Osteoblast (primary cell): ENCODE measurements around the gene DAAM2. TPM values are rescaled to one million over a fixed set of nuclear protein-coding genes. Genes with fewer than 3 reads are reported as not detected.
A peak's percentile ranks its signal among the peaks of the same experiment; 100 is the strongest.

Experiments
- DNase-seq: peaks from one replicate; pipeline ENCODE4 v3.0.0; 2011; ENCODE audit warnings: low spot score, mixed read lengths; ENCODE audit not compliant: insufficient read length; ENCODE audit errors: missing footprints
- H2AFZ ChIP-seq: 2 replicates; pipeline ENCODE4 v1.6.0; 2011; ENCODE audit warnings: mild to moderate bottlenecking, low read length
- H3K27ac ChIP-seq: 2 replicates; pipeline ENCODE4 v1.5.1; 2011; ENCODE audit warnings: mild to moderate bottlenecking, low read depth, low read length, moderate library complexity
- H3K27me3 ChIP-seq: 2 replicates; pipeline ENCODE4 v1.6.0; 2012; ENCODE audit warnings: mild to moderate bottlenecking, control low read depth, inconsistent platforms, low read length, moderate library complexity; ENCODE audit not compliant: insufficient read depth
- H3K36me3 ChIP-seq: 2 replicates; pipeline ENCODE4 v1.5.1; 2011; ENCODE audit warnings: mild to moderate bottlenecking, low read length, control low read depth, moderate library complexity; ENCODE audit not compliant: insufficient read depth
- H3K4me1 ChIP-seq: 2 replicates; pipeline ENCODE4 v1.5.1; 2011; ENCODE audit warnings: mild to moderate bottlenecking, low read length, control low read depth, moderate library complexity; ENCODE audit not compliant: insufficient read depth
- H3K4me2 ChIP-seq: 2 replicates; pipeline ENCODE4 v1.6.0; 2011; ENCODE audit warnings: mild to moderate bottlenecking, low read length; ENCODE audit not compliant: insufficient read depth
- H3K4me3 ChIP-seq: fragments of 200-600 bp; sonication (generic); 3 replicates; pipeline ENCODE4 v1.5.1; 2012; ENCODE audit warnings: mild to moderate bottlenecking, low read length, inconsistent platforms; ENCODE audit not compliant: insufficient read depth
- H3K79me2 ChIP-seq: 2 replicates; pipeline ENCODE4 v1.6.0; 2012; ENCODE audit warnings: mild to moderate bottlenecking, low read length, control low read depth, inconsistent platforms; ENCODE audit not compliant: insufficient read depth
- H3K9me3 ChIP-seq: 2 replicates; pipeline ENCODE4 v1.5.1; 2011; ENCODE audit warnings: low read depth, low read length, control low read depth
- H4K20me1 ChIP-seq: 2 replicates; pipeline ENCODE4 v1.6.0; 2012; ENCODE audit warnings: mild to moderate bottlenecking, low read length, control low read depth; ENCODE audit not compliant: insufficient read depth
- CTCF ChIP-seq: IDR thresholded peaks from 2 replicates; pipeline ENCODE4 v1.5.1; 2011; ENCODE audit warnings: mild to moderate bottlenecking, low read depth, low read length, moderate library complexity; ENCODE audit errors: extremely low read depth
- total RNA-seq: library from RNA; depleted of rRNA; stranded (reverse); fragments of >200 nt; gene quantifications from 2 replicates; pipeline ENCODE4 v1.2.3, GENCODE V29; 2012

DAAM2 gene
- total RNA-seq, 1 donor: 29.0 TPM

- peak; percentile 46 for TF ChIP-seq CTCF
- H3K4me2 ChIP-seq: peak overlapping the region; percentile 78
- peaks cover 5% of the 10 kb centered on the region for H3K79me2 ChIP-seq
- H4K20me1 ChIP-seq: no peaks in the 10 kb centered on the region
- no peaks in the 10 kb centered on the region for H3K27me3 ChIP-seq
- peaks cover 17% of the 10 kb centered on the region for H3K36me3 ChIP-seq
- no peaks in the 10 kb centered on the region for H3K9me3 ChIP-seq
- peaks cover 58% of the 10 kb centered on the region for H3K4me1 ChIP-seq
- peak overlapping the region; percentile 62 for H2AFZ ChIP-seq
- H3K27ac ChIP-seq: peak overlapping the region; percentile 81
- peak overlapping the region; percentile 55 for H3K4me3 ChIP-seq
- DNase-seq: no peak
Observed at GRCh38 chr6:39812853-39813533, 20.8 kb downstream of the DAAM2 start.

- Histone ChIP-seq H2AFZ (peak overlapping the region; percentile 30), H3K79me2 (peaks cover 1% of the 10 kb centered on the region), H3K36me3 (peaks cover 17% of the 10 kb centered on the region), H3K27ac (peak overlapping the region; percentile 81), H3K27me3 (no peaks in the 10 kb centered on the region), H4K20me1 (no peaks in the 10 kb centered on the region), H3K4me1 (peaks cover 61% of the 10 kb centered on the region), H3K4me3 (no peak overlapping the region), H3K9me3 (no peaks in the 10 kb centered on the region), H3K4me2 (peak overlapping the region; percentile 78)
- TF ChIP-seq CTCF: no peak
- DNase-seq: no peak
Observed at GRCh38 chr6:39814236-39814635, 22.1 kb downstream of the DAAM2 start.

DNA sequence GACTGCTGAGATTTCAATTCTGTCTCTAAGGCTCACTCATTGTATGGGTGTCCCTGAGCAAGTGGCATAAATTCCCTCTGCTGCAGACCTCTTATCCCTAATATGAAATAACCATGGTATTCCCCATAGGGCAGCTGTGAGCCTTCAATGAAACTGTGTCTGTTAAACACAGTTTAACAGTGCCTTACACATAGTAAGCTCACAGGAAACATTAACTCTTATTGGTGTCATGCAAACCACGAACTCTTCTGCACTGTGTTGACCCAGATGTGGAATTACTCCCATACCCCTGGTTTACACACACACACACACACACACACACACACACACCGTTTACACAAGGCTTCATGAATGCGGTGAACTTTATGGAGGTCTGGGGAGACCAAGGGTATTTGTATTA, 23.2 kb downstream of the DAAM2 start:
- no peak for TF ChIP-seq CTCF
- H2AFZ ChIP-seq: no peak overlapping the region
- peaks cover 17% of the 10 kb centered on the region for H3K36me3 ChIP-seq
- no peaks in the 10 kb centered on the region for H3K79me2 ChIP-seq
- H3K27me3 ChIP-seq: no peaks in the 10 kb centered on the region
- H3K27ac ChIP-seq: no peak overlapping the region
- no peak overlapping the region for H3K4me2 ChIP-seq
- H3K4me3 ChIP-seq: no peak overlapping the region
- H3K4me1 ChIP-seq: peaks cover 68% of the 10 kb centered on the region
- no peaks in the 10 kb centered on the region for H3K9me3 ChIP-seq
- no peak for DNase-seq
- H4K20me1 ChIP-seq: no peaks in the 10 kb centered on the region

- TF ChIP-seq CTCF: no peak
- Histone ChIP-seq H3K9me3 (no peaks in the 10 kb centered on the region), H3K4me2 (no peak overlapping the region), H3K4me1 (peaks cover 67% of the 10 kb centered on the region), H4K20me1 (no peaks in the 10 kb centered on the region), H3K79me2 (peaks cover 5% of the 10 kb centered on the region), H3K36me3 (peaks cover 17% of the 10 kb centered on the region), H3K4me3 (no peak overlapping the region), H3K27ac (no peak overlapping the region), H3K27me3 (no peaks in the 10 kb centered on the region), H2AFZ (no peak overlapping the region)
- DNase-seq: no peak
Observed at GRCh38 chr6:39816747-39817146, 24.6 kb downstream of the DAAM2 start.
